HG03571 (cell line): ENCODE results near the gene SEMA3B.
A peak's percentile ranks its signal among the peaks of the same experiment; 100 is the strongest.
"Not testable (repeated sequence)": the region's sequence is repeated elsewhere in the genome, so short reads cannot be mapped to it uniquely, and the experiment has no call there.

Experiments
- ATAC-seq: cut with Tn5 transposase; IDR thresholded peaks from one replicate; pipeline ENCODE4 v1.9.1; 2021; ENCODE audit not compliant: unreplicated experiment

Gene SEMA3B

DNA sequence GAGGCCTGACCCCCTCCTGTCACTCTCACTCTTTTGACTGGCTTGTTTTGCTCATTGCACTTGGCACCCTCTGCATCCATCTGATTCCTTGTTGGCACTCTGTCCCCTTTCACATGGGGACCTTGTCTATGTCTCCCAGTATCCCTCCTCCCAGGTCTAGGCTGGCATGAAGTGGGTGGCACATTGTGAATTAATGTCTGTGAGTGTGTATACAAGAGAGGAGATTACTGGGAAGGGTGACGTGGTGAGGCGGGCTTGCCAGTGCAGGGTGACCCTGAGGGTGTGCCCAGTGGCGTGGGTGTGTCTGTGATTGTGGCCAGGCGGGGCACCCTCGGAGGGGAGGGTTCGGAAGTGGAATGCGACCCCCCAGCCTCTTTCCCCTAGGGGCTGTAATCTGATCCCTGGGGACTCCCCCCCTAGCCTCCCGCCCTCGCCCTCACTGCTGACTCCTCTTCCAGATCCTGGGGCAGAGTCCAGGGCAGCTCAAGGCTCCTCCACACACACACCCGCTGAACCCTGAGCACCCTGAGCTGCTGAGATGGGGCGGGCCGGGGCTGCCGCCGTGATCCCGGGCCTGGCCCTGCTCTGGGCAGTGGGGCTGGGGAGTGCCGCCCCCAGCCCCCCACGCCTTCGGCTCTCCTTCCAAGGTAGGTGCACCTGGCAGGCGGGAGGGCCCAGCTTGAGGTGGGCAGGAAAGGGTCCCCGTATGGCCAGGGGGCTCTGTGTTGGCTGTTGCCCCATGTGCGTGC lies at the start of gene SEMA3B:
TSS of gene SEMA3B (plus strand) at position 445 of the 749 bp plus-strand sequence. CDS start at position 539, 94 bp downstream.
- ATAC-seq = no peak

DNA sequence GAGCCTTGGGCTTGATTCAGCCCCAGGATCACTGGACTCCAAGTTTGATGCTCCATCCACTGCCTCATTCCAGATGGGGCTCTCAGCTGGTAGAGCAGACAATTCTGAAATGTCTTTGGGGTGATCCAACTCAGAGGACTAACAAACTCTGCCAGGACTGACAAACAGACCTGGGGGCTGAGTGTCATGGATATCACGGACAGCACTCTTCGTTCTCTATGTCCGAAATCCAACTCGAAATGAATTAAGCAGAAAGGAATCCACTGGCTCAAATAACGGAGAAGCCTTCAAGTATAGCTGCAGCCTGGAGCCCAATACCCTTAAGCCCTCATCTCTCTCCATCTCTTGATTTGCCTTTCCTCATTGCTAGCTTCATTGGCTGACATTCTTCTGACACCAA lies 49.7 kb upstream of the SEMA3B start:
- no peak for ATAC-seq

GRCh38 chr3:50220109-50220508 lies 48.8 kb upstream of the SEMA3B start:
- no peak for ATAC-seq

DNA sequence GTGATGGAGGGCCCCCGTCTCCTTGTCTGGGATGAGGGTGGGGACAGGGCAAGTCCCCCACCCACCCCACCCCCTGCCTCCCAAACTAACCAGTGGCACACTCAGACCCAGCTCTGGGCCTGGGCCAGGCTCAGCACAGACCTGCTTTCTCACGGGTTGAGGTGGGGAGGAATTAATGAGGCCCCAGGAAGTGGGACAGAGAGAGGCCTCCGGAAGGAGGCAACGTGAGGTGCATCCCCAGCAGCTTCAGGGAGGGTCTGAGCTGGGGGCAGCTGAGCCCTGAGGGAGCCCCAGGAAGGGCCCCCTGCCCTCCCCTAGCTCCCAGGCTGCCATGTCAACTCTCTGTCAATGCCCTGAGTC lies 47.9 kb upstream of the SEMA3B start:
- ATAC-seq = no peak

DNA sequence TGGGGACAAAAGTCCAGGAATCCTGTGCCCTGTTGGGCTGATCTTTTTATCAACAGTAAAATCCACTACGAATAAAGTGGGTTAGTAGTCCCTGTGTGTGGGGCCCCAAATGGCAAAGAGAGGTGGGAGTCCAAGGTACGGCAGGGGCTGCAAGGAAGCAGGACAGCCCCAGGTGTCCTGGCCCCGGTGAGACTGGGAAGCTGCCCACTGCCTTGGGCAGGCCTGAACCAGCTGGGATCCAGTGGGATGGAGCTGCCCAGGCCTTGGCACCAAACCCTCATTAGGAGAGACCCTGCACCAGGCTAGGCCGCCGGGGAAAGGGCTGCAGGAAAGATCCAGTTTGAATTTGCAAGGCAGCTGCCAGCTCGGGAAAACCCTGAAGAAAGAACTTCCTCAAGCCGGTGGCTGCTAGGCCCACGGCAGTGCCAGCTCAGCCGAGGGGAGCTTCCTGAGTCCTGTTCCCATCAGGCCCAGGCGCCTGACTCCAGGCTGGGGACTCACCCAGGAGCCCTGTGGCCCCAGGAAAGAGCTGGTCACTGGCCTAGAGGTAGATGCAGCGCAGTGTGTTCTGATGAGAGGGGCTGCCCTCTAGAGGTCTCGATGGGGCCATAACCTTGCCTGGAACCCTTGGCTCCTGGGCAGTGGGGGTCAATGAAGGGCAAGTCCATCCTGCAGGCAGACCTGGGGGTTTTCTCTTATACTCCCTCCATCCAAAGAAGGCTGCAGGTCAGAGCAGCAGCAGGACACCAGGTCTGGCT lies 47.4 kb upstream of the SEMA3B start:
- ATAC-seq = no peak

DNA sequence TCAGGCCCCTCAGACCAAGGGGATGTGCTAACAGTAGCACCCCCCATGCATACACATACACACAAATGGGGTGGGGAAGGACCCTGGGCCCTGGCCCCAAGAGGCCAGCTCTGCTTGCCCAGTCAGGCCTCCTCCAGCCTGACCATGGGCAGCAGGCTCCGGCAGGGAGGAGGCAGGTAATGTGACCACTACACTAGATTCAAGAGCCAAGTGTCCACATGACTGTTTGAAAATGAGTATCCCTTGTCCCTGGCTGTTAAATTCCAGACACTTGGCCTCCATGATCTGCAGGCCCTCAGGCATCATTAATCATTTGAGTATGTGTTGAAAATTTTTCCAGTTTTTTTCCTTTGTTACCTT lies 46.8 kb upstream of the SEMA3B start:
- no peak for ATAC-seq

GRCh38 chr3:50224639-50225038 lies 44.3 kb upstream of the SEMA3B start:
- ATAC-seq = no peak

GRCh38 chr3:50226888-50227389 lies 42.0 kb upstream of the SEMA3B start:
- peak; percentile 17 for ATAC-seq

GRCh38 chr3:50227390-50228183 lies 41.4 kb upstream of the SEMA3B start:
- ATAC-seq = peak; percentile 70

- not testable (repeated sequence) for ATAC-seq
These were observed 40.7 kb upstream of the SEMA3B start for GRCh38 chr3:50228184-50228763.

- no peak for ATAC-seq
These were observed 39.5 kb upstream of the SEMA3B start for GRCh38 chr3:50229490-50229889.

- no peak for ATAC-seq
These were observed 38.7 kb upstream of the SEMA3B start for GRCh38 chr3:50230104-50230793.

- ATAC-seq = no peak
These were observed 38.2 kb upstream of the SEMA3B start for GRCh38 chr3:50230794-50231125.

- no peak for ATAC-seq
These were observed 37.4 kb upstream of the SEMA3B start for GRCh38 chr3:50231581-50231980.

GRCh38 chr3:50232303-50232702 lies 36.6 kb upstream of the SEMA3B start:
- ATAC-seq = no peak

DNA sequence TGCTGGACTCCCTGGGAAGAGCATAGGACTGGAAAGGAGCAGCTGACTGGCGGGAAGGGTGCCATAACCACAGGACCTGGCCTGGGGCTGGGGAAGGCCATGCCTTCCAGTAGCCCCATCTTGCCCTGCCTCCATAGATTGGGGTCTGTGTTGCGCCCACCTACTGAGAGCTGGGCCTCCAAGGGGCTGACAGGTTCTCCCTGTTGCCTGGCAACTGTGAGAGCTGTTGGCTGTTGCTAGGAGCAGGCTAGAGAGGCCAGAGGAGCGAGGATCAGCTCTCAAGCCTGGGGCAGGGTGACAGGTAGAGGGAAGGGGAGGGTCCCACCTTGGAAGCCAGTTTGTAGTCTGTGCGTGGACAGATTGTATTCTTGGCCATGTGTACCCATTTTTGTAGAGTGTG lies 35.8 kb upstream of the SEMA3B start:
- ATAC-seq = no peak

DNA sequence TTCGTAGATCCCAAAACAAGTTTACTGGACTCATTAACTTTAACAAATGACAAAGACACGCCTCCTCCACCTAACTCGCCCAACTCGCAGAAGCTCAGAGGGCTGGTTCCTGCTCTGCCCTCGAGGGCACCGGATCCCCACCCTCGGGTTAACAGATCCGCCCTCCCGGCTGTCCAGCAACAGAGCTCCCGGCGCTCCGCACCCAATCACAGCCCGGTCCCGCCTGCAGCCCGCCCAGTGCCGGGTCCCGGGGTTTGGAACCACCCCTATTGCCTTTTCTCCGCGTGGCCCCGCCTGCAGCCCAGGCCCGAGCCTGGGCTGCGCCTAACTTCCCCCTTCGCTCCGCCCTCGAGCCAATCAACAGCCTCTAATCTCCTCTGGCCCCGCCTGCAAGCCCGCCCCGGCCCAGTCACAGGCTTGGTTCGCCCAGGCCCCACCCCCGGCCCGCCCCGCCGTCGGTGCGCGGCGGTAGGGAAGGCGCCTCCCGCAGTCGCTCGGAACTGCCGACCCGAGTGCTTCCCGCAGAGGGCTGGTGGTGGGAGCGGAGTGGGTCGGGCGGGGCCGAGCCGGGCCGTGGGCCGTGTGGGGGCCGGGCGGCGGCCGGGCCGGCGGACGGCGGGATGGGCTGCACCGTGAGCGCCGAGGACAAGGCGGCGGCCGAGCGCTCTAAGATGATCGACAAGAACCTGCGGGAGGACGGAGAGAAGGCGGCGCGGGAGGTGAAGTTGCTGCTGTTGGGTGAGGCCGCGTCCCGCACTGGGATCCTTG lies 33.0 kb upstream of the SEMA3B start, which contains the start of gene GNAI2:
TSS of gene GNAI2 (plus strand) at position 489 of the 768 bp plus-strand sequence. CDS start at position 621, 132 bp downstream.
- ATAC-seq = peak; percentile 89

GRCh38 chr3:50236484-50237132 lies 32.3 kb upstream of the SEMA3B start:
- ATAC-seq = no peak

DNA sequence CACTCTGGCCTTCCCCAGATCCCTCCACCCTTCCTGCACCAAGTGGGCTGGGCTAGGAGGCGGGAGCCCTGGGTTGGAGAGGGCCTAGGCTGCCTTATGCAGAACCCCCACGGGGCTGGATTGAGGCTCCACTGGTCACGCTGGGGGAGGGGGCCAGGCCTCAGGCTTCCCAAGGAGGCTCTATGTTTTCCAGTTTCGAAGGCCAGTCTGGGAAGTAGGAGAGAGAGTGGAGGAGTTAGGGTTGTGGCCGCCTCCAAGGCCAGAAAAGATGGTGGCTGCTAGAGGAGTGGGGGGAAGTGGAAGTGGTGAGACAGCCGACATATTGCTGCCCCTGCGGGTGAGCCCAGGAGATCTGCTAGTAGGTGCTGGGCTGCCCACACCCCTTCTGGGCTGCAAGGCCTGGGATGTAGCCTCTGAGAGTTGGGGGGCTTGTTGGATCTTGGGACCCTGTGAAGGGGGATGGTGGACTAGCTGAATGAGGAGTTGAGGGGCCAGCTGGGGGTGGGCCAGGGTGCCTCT lies 31.8 kb upstream of the SEMA3B start:
- no peak for ATAC-seq
